GM21423 (cell line): ENCODE results near the gene DISC1.

Source experiments
- ATAC-seq: cut with Tn5 transposase; IDR thresholded peaks from one replicate; pipeline ENCODE4 v1.9.1; 2021; ENCODE audit warnings: mild to moderate bottlenecking, moderate library complexity; ENCODE audit not compliant: unreplicated experiment

Gene DISC1

DNA sequence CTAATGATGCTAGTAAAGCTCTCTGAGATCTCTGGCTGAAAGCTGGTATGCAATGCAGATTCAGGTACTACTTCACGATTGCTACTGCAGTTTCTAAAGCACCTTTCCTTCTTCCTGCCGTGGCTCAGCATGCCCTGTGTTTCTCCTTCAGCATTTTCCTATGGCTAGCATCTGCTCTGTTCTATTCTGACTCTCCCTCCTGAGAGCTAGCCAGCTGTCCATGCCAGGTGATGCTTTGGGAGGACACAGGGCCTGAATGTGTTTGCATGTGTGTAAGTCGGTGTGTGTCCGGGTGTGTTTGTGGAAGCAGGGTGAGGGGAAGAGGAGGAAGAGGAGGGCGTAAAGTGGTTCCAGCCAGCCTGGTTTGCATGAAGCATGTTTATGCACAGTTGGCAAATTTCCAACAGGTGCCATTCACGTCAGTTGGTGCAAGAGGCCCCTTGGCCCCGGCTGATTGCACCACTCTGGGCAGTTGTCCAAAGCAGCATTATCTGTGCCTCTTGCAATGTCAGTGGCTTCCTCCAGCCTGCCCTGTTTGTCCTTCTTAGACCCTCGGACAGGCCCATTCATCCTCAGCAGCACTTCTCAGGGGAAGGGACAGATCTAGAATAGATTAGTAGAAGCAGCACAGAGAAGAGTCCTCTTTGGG, 433.3 kb downstream of the DISC1 start:
- ATAC-seq: no peak

DNA sequence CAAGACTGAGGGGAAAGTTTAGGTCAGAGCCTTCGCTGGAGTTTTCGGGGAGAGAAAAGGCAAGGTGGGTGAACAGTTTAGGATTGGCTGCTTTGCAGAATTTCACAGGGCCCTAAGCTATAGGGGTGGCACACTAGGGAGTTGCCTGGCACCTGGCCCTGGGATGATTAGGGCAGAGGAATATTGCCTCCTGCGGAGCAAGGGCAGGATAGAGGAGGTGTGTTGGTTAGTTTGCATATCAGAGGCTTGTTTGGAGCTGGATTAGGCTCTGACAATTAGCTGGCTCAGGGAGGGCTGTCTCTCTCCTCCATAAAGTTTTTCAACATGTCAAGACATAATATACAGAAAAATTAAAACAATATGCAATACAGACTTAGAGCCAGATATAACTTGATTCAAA, 436.4 kb downstream of the DISC1 start:
- no peak for ATAC-seq

DNA sequence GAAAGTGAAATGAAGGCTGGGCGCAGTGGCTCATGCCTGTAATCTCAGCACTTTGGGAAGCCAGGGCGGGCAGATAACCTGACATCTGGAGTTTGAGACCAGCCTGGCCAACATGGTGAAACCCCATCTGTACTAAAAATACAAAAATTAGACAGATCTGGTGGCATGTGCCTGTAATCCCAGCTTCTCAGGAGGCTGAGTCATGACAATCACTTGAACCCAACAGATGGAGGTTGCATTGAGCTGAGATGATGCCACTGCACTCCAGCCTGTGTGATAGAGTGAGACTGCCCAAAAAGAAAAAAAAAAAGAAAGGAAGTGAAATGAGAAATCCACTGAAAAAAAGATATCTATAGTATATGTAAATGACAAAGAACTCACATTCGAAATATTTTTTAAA, 439.9 kb downstream of the DISC1 start:
- no peak for ATAC-seq

DNA sequence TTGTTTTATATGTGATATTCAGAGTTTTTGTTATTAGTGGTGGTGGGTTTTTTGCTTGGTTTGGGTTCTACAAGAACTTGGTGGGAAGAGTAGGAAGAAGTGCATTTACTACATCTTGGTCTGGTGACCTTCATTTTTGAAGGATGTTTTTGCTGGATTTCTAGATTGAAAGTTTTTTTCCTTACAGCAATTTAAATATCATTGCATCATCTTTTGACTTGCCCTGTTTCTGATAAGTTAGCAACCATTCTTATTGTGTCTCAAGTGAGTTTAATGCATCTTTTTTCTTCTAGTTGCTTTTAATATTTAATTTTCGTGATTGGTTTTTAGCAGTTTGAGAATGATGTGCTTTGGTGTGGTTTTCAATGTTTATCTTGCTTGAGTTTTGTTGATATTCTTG, 447.7 kb downstream of the DISC1 start:
- no peak for ATAC-seq

DNA sequence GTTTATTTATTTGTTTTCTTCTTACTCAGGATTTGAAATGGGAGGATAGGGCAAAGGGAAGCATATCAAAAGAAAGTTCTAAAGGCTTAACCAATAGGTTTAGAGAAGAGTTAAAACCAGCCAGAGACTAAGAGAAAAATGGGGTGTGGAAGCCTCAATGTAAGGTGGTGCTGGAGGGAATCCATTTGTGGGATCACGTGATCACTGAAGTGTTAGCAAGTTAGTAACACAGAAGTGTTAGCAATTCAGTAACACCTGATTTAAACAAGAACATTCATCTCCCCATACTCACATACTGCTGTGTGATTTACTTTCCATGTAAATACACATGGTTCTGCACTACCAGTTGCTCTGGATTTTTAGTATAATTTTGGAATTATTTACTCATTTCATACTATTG, 451.2 kb downstream of the DISC1 start:
- no peak for ATAC-seq

DNA sequence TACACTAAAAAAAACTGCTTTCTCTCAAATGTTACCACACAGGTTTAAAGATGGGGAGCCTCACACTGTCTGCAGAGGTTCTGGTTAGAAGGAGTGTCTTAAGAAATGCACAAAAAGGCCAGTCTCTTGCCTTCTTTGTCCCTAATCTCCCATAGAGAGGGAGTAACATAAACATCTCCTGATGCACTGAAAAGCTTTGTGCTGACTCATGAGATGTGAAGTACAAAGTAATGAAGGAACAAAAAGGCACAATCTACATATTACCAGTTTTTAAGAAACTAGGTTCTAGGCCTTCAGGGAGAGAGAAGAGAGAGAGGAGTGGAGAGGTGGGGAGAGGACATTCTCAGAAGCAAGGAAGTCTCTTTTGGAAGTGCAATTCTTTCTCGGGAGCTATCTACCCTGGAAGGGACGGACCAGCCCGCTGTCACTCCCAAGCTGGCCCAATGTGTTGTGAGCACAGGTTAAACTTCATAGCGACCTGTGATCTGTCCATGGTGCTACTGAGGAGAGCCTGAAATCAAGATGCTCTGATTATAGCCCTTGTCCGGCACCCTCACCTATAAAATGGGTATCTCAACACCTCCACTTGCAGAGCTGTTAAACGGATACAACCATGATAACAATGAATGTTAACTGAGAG, 458.1 kb downstream of the DISC1 start:
- ATAC-seq: no peak

DNA sequence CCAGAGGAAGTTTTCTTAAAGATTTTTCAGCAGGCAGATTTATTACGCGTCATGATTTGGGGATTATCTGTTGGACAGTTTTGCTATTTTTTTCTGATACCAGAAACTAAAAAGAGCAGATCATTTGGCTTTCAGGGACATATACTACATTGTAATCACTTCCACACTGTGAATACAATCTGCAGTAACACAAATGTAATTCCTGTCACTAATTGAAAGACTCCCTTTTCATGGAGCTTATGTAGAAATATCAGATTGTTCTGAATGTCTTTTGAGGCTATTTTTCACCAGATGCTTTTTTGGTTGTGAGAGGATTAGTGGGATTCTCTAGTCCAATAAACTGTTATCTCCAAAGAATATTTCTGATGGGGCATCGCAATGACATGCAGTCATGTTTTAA, 464.2 kb downstream of the DISC1 start:
- no peak for ATAC-seq
